ENCODE results near the gene P2RX1. TPM values are rescaled to one million over a fixed set of nuclear protein-coding genes. Genes with fewer than 3 reads are reported as not detected.
A peak's percentile ranks its signal among the peaks of the same experiment; 100 is the strongest.

Gene P2RX1
- total and polyA plus RNA-seq, 2 experiments from 2014 or later, result 0.31 to 2.2 TPM

DNA sequence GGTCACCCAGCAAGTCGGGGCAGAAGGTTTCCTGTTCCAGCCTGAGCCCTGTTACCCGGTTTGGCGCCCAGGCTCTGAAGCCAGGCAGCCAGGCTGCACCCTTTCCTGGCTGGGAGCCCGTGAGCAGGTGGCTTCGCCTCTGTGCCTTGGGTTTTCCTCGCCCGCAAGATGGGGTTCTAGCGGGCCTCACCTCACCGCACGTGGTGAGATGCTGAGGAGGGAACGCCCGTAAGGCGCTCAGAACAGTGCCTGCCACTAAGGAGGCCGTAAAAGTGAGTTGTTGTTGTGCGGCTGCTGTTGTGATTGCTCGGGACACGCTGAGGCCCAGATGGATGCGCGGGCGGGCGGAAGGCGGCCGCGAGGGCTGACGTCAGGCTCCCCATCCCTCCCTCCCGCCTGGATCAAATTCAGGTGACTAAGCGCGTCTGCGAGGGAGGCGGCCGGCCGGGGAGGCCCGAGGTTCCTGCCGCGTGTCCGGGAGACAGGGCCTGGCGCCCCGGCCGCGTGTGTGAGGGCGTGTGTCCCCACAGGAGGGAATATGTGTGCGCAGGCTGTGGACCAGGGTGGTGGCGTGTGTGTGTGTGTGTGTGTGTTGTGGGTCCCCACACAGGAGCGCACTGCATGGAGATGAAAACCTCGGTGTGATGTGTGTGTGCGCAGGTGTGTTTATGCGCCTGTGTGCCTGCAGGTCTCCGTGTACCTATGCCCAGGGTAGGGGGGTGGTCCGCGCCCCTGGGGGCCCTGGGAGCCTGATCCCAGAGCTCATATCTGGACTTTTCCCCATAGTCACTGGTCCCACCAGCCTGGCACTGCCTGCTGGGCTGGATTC lies 27.7 kb downstream of the P2RX1 start:
- Histone ChIP-seq H3K9me2 (ENCODE audit: insufficient read depth) (no peaks in the 10 kb centered on the region), H3K79me2 (replicated peaks; ENCODE audit: insufficient read depth) (0 out of 2 replicates have a peak, but pooled peaks cover 4% of the 10 kb centered on the region), H2AFZ (peak overlapping the region; percentile 87; the same call in 1 of the 2 replicates), H3K4me2 (peak overlapping the region; percentile 51; the same call in 1 of the 2 replicates), H3K27ac (ENCODE audit: low read depth) (peak overlapping the region; percentile 84; the same call in 1 of the 2 replicates), H3K27me3 (ENCODE audit: insufficient read depth) (no peaks in the 10 kb centered on the region), H4K20me1 (replicated peaks; ENCODE audit: insufficient read depth) (no peaks in the 10 kb centered on the region; the same call in 1 of the 2 replicates), H3F3A (replicated peaks; ENCODE audit: low read depth) (peaks cover 11% of the 10 kb centered on the region; the same call in 1 of the 2 replicates), H3K4me1 (ENCODE audit: insufficient read depth) (peaks cover 23% of the 10 kb centered on the region), H3K4me3 (peak overlapping the region; percentile 23; the same call in 1 of the 2 replicates), H3K36me3 (ENCODE audit: insufficient read depth) (no peaks in the 10 kb centered on the region)
- Mint-ChIP-seq H3K36me3 (ENCODE audit: low read depth) (no peaks in the 10 kb centered on the region; the same call in 2 of the 3 replicates), H3K4me1 (peaks cover 38% of the 10 kb centered on the region), H3K9me3 (no peaks in the 10 kb centered on the region), H3K4me3 (no peak overlapping the region), H3K27me3 (ENCODE audit: insufficient read depth, low read depth, poor library complexity) (peaks cover 18% of the 10 kb centered on the region), H3K27ac (peak overlapping the region; percentile 80)
- TF ChIP-seq CREB1 (CRISPR knock-in tag; IDR thresholded peaks at IDR 0.05; ENCODE audit: low read depth) (peak; percentile 76), POLR2AphosphoS5 (IDR thresholded peaks at IDR 0.05; ENCODE audit: low read depth) (peak; percentile 34)
- TF ChIP-seq, protein P1, sequence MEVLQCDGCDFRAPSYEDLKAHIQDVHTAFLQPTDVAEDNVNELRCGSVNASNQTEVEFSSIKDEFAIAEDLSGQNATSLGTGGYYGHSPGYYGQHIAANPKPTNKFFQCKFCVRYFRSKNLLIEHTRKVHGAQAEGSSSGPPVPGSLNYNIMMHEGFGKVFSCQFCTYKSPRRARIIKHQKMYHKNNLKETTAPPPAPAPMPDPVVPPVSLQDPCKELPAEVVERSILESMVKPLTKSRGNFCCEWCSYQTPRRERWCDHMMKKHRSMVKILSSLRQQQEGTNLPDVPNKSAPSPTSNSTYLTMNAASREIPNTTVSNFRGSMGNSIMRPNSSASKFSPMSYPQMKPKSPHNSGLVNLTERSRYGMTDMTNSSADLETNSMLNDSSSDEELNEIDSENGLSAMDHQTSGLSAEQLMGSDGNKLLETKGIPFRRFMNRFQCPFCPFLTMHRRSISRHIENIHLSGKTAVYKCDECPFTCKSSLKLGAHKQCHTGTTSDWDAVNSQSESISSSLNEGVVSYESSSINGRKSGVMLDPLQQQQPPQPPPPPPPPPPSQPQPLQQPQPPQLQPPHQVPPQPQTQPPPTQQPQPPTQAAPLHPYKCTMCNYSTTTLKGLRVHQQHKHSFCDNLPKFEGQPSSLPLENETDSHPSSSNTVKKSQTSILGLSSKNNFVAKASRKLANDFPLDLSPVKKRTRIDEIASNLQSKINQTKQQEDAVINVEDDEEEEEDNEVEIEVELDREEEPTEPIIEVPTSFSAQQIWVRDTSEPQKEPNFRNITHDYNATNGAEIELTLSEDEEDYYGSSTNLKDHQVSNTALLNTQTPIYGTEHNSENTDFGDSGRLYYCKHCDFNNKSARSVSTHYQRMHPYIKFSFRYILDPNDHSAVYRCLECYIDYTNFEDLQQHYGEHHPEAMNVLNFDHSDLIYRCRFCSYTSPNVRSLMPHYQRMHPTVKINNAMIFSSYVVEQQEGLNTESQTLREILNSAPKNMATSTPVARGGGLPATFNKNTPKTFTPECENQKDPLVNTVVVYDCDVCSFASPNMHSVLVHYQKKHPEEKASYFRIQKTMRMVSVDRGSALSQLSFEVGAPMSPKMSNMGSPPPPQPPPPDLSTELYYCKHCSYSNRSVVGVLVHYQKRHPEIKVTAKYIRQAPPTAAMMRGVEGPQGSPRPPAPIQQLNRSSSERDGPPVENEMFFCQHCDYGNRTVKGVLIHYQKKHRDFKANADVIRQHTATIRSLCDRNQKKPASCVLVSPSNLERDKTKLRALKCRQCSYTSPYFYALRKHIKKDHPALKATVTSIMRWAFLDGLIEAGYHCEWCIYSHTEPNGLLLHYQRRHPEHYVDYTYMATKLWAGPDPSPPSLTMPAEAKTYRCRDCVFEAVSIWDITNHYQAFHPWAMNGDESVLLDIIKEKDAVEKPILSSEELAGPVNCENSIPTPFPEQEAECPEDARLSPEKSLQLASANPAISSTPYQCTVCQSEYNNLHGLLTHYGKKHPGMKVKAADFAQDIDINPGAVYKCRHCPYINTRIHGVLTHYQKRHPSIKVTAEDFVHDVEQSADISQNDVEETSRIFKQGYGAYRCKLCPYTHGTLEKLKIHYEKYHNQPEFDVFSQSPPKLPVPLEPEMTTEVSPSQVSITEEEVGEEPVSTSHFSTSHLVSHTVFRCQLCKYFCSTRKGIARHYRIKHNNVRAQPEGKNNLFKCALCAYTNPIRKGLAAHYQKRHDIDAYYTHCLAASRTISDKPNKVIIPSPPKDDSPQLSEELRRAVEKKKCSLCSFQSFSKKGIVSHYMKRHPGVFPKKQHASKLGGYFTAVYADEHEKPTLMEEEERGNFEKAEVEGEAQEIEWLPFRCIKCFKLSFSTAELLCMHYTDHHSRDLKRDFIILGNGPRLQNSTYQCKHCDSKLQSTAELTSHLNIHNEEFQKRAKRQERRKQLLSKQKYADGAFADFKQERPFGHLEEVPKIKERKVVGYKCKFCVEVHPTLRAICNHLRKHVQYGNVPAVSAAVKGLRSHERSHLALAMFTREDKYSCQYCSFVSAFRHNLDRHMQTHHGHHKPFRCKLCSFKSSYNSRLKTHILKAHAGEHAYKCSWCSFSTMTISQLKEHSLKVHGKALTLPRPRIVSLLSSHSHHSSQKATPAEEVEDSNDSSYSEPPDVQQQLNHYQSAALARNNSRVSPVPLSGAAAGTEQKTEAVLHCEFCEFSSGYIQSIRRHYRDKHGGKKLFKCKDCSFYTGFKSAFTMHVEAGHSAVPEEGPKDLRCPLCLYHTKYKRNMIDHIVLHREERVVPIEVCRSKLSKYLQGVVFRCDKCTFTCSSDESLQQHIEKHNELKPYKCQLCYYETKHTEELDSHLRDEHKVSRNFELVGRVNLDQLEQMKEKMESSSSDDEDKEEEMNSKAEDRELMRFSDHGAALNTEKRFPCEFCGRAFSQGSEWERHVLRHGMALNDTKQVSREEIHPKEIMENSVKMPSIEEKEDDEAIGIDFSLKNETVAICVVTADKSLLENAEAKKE (CRISPR knock-in tag; IDR thresholded peaks at IDR 0.05), result no peak
- TF ChIP-seq, protein P2, sequence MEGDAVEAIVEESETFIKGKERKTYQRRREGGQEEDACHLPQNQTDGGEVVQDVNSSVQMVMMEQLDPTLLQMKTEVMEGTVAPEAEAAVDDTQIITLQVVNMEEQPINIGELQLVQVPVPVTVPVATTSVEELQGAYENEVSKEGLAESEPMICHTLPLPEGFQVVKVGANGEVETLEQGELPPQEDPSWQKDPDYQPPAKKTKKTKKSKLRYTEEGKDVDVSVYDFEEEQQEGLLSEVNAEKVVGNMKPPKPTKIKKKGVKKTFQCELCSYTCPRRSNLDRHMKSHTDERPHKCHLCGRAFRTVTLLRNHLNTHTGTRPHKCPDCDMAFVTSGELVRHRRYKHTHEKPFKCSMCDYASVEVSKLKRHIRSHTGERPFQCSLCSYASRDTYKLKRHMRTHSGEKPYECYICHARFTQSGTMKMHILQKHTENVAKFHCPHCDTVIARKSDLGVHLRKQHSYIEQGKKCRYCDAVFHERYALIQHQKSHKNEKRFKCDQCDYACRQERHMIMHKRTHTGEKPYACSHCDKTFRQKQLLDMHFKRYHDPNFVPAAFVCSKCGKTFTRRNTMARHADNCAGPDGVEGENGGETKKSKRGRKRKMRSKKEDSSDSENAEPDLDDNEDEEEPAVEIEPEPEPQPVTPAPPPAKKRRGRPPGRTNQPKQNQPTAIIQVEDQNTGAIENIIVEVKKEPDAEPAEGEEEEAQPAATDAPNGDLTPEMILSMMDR (conservative IDR thresholded peaks at IDR 0.05; ENCODE audit: low read depth in 2 of 2), result no peak
- DNase-seq (ENCODE audit: low spot score), result peak; percentile 87
- ATAC-seq, result peak; percentile 21
